Gastrocnemius medialis (tissue), 4 donors: ENCODE measurements around the gene ROR1. TPM values are rescaled to one million over a fixed set of nuclear protein-coding genes. Genes with fewer than 3 reads are reported as not detected.

Experiments
- ATAC-seq, 2 donors: fragments of 150-250 bp; one replicate each; pipeline ENCODE4 v1.9.1; 2016
- DNase-seq, 2 donors: peaks; one replicate each; pipeline ENCODE4 v3.0.0-alpha.2; 2019
- H3K27ac ChIP-seq, 4 donors: fragments of 200-600 bp; sonication (generic); 1 replicate in 1 of 4; 2 replicates in 3 of 4; pipeline ENCODE4 v1.5.1; 2016 to 2018; ENCODE audit warnings: mild to moderate bottlenecking in 2 of 4, moderate library complexity in 1 of 4
- H3K27me3 ChIP-seq, 3 donors: fragments of 200-600 bp; sonication (generic) in 2 of 3; 1 replicate in 1 of 3; 2 replicates in 2 of 3; pipeline versions ENCODE4 v1.5.1 to v1.6.0; 2016 to 2019; ENCODE audit warnings: mild to moderate bottlenecking in 1 of 3, moderate library complexity in 1 of 3
- H3K36me3 ChIP-seq, 2 donors: fragments of 200-600 bp; sonication (generic) in 1 of 2; one replicate each; pipeline ENCODE4 v1.5.1; 2017 to 2018
- H3K4me1 ChIP-seq, 2 donors: fragments of 200-600 bp; sonication (generic) in 1 of 2; one replicate each; pipeline ENCODE4 v1.5.1; 2016 to 2017; ENCODE audit warnings: mild to moderate bottlenecking in 2 of 2
- H3K4me3 ChIP-seq, 4 donors: fragments of 200-600 bp; sonication (generic) in 3 of 4; 1 replicate in 1 of 4; 2 replicates in 3 of 4; pipeline ENCODE4 v1.5.1; 2016 to 2019; ENCODE audit warnings: mild to moderate bottlenecking in 2 of 4
- H3K9me3 ChIP-seq, 3 donors: fragments of 200-600 bp; sonication (generic) in 2 of 3; 1 replicate in 1 of 3; 2 replicates in 2 of 3; pipeline ENCODE4 v1.5.1; 2016 to 2019
- POLR2A ChIP-seq, 2 donors: fragments of 450-650 bp; IDR thresholded peaks; one replicate each; pipeline ENCODE4 v1.6.1; 2017; ENCODE audit warnings: antibody characterized with exemption in 2 of 2, mild to moderate bottlenecking in 2 of 2, moderate library complexity in 2 of 2
- in situ Hi-C, 4 donors: fragments of 200-750 bp; cut with MboI; loops; one replicate each; pipeline versions ENCODE4 v1.15.0 to v1.8.0; 2017; ENCODE audit warnings: low sequenced_read_pairs in 4 of 4
- intact Hi-C: fragments of 100-400 bp; cut with DNase I; formaldehyde crosslinking; loops from one replicate; pipeline ENCODE4 v1.15.1; 2023; ENCODE audit warnings: low total_unique reads
- total RNA-seq, 4 donors: library from RNA; depleted of rRNA; stranded (reverse); fragments of >200 nt; gene quantifications; one replicate each; pipeline versions ENCODE4 v1.1.0 to v1.2.3, GENCODE V29; 2016
- TF ChIP-seq, protein P1 (sequence below), 5 experiments: fragments of 450-650 bp in 3 of 5; fragments of 200-600 bp in 2 of 5; sonication (generic) in 2 of 5; IDR thresholded peaks in 4 of 5; conservative IDR thresholded peaks in 1 of 5; 1 replicate in 4 of 5; 2 replicates in 1 of 5; pipeline ENCODE4 v1.5.1; 2016 to 2019; ENCODE audit warnings: antibody characterized with exemption in 5 of 5, mild to moderate bottlenecking in 3 of 5, moderate library complexity in 3 of 5

ROR1 gene
- total RNA-seq, 4 donors from 2014 or later, result 2.5 to 4.3 (median 3.6) TPM

DNA sequence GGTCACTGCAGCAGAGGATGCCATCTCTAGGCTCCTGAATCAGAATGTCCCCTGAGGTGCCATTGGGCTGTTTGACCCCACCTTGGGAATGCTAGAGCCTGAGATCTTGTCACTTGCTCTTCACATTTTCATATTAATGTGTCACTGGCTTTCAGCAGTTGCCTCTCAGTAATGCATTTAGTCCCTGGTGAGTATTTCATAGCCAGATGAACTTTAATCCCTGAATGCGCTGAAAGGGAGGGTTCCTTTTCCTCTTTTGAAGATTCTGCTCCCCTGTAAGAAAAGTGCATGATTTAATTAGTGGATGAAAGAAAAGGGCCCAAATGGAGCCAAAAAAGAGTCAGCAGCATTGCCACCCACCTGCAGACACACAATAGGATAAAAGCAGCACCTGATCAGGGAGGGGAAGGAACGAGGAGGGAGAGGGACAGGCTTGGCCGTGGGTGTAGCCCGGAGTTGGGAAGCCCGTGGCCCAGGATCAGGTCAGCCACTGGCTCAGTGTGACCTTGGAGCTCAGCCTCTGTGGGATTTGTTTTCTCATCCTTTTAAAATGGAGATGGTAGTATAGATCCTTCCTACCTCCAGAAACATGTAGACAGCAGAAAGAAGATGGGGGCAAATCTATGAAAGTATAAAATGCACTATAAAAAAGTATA is 31.1 kb downstream of the ROR1 start:
- Histone ChIP-seq H3K27me3 (no peaks in the 10 kb centered on the region), H3K9me3 (no peaks in the 10 kb centered on the region), H3K36me3 (no peaks in the 10 kb centered on the region), H3K4me1 (peaks cover 3 to 4% of the 10 kb centered on the region in 2 donors), H3K27ac (no peak overlapping the region), H3K4me3 (no peak overlapping the region)
- DNase-seq (no peak), ATAC-seq (no peak)
- TF ChIP-seq, protein P1, sequence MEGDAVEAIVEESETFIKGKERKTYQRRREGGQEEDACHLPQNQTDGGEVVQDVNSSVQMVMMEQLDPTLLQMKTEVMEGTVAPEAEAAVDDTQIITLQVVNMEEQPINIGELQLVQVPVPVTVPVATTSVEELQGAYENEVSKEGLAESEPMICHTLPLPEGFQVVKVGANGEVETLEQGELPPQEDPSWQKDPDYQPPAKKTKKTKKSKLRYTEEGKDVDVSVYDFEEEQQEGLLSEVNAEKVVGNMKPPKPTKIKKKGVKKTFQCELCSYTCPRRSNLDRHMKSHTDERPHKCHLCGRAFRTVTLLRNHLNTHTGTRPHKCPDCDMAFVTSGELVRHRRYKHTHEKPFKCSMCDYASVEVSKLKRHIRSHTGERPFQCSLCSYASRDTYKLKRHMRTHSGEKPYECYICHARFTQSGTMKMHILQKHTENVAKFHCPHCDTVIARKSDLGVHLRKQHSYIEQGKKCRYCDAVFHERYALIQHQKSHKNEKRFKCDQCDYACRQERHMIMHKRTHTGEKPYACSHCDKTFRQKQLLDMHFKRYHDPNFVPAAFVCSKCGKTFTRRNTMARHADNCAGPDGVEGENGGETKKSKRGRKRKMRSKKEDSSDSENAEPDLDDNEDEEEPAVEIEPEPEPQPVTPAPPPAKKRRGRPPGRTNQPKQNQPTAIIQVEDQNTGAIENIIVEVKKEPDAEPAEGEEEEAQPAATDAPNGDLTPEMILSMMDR (IDR thresholded peaks at IDR 0.05 in 4 of 5, conservative IDR thresholded peaks at IDR 0.05 in 1 of 5), result no peak
- no peak for TF ChIP-seq POLR2A (IDR thresholded peaks at IDR 0.05)
- intact Hi-C loops (no loop called here), in situ Hi-C loops (no loop called here)

DNA sequence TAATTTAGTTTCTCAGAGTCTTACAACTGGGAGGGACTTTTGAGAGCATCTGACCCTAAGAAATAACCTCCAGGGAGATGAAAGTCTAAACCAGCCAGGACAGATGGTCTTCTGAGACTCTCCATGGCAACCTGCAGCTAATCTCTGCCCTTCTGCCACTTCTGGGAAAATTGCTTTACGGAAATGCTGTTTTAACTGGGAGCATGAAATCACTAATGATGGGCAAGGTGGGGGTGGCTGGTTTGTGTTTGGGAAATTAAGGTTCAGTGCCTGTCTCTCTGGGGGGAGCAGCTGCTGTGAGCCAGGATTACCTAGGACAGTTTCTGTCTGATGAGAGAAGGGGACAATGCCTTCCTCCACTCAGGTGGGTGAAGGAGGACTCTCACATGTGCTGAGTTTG is 33.2 kb downstream of the ROR1 start:
- in situ Hi-C loops (no loop called here), intact Hi-C loops (no loop called here)
- no peak for TF ChIP-seq POLR2A (IDR thresholded peaks at IDR 0.05)
- TF ChIP-seq, protein P1 (IDR thresholded peaks at IDR 0.05 in 4 of 5, conservative IDR thresholded peaks at IDR 0.05 in 1 of 5), result no peak
- Histone ChIP-seq H3K9me3 (no peaks in the 10 kb centered on the region), H3K36me3 (no peaks in the 10 kb centered on the region), H3K27ac (no peak overlapping the region), H3K4me1 (peaks cover 10 to 18% of the 10 kb centered on the region in 2 donors), H3K4me3 (no peak overlapping the region), H3K27me3 (no peaks in the 10 kb centered on the region)
- ATAC-seq (no peak), DNase-seq (no peak)

DNA sequence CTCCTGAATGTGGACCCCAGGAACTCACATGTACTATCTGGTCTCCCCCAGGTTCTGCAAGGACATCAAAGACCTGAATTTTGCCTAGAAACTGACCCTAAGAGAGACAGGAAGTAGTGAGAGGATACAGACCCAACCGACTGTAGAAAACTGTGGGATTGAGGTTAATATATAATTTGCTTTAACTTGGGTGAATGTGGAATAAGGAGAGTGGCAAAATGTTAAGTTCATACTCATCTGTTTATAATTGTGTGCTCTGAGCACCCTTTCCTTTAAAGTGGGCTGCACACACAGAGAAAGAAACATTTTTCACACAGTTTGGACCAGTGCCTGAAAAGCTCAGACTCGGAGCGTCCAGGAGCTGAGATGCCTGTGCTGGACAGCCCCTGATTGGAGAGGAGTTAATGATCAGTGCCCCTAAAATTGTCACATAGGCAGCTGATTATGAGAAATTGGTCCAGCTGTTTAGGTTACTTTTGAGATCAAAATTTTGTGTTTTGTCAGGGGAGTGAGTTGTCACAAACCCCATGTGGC is 37.2 kb downstream of the ROR1 start:
- TF ChIP-seq POLR2A (IDR thresholded peaks at IDR 0.05), result no peak
- TF ChIP-seq, protein P1 (IDR thresholded peaks at IDR 0.05 in 4 of 5, conservative IDR thresholded peaks at IDR 0.05 in 1 of 5), result no peak
- Histone ChIP-seq H3K4me3 (no peak overlapping the region), H3K36me3 (no peaks in the 10 kb centered on the region), H3K9me3 (no peaks in the 10 kb centered on the region), H3K27ac (no peak overlapping the region), H3K4me1 (peaks cover 7 to 26% of the 10 kb centered on the region in 2 donors), H3K27me3 (no peaks in the 10 kb centered on the region)
- intact Hi-C loops, result no loop called here
- DNase-seq (no peak), ATAC-seq (no peak)
- in situ Hi-C loops, result no loop called here

DNA sequence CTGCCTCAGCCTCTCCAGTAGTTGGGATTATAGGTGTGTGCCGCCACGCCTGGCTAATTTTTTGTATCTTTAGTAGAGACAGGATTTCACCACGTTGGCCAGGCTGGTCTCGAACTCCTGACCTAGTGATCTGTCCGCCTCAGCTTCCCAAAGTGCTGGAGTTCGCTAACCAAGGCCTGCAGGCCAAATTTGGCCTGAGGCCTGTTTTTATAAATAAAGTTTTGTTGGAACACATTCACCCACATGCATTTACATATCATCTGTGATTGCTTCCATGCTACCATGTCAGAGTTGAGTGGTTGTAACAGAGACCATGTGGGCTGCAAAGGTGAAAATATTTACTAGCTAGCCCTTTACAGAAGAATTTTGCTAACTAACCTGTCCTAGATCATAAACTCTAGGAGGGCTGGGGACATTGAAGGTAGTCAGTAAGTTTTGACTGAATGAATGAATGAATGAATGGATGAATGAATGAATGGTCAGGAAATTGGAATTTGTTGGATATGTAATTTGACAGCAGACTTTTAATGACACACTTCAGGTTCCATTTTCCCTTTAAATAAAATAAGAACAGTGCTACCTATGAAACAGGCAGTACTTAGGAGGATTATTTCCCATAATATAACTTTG is 38.4 kb downstream of the ROR1 start:
- intact Hi-C loops, result no loop called here
- no peak for ATAC-seq
- in situ Hi-C loops, result no loop called here
- Histone ChIP-seq H3K27ac (no peak overlapping the region), H3K4me1 (peaks cover 11 to 28% of the 10 kb centered on the region in 2 donors), H3K27me3 (no peaks in the 10 kb centered on the region), H3K9me3 (no peaks in the 10 kb centered on the region), H3K36me3 (no peaks in the 10 kb centered on the region), H3K4me3 (no peak overlapping the region)
- DNase-seq, result no peak
- TF ChIP-seq, protein P1 (IDR thresholded peaks at IDR 0.05 in 4 of 5, conservative IDR thresholded peaks at IDR 0.05 in 1 of 5), result no peak
- no peak for TF ChIP-seq POLR2A (IDR thresholded peaks at IDR 0.05)
